Psoas muscle (tissue), 8 donors: ENCODE results near the gene ITGB1. TPM values are rescaled to one million over a fixed set of nuclear protein-coding genes. Genes with fewer than 3 reads are reported as not detected.
A peak's percentile ranks its signal among the peaks of the same experiment; 100 is the strongest.

ENCODE experiments used
- ATAC-seq, 4 donors: fragments of 200-7000 bp; cut with Tn5 transposase; one replicate each; pipeline ENCODE4 v1.9.1; 2020; ENCODE audit warnings: moderate library complexity in 3 of 4, mild to moderate bottlenecking in 2 of 4
- DNase-seq, 2 donors: peaks; one replicate each; pipeline ENCODE4 v3.0.0-alpha.2; 2020
- H3K27ac ChIP-seq: fragments of 200-600 bp; one replicate; pipeline ENCODE4 v1.8.0; 2022
- H3K27me3 ChIP-seq, 3 donors: fragments of 200-600 bp in 1 of 3; one replicate each; pipeline versions ENCODE4 v1.6.1 to v1.8.0; 2013 to 2022; ENCODE audit warnings: low read length in 2 of 3, mild to moderate bottlenecking in 2 of 3, moderate library complexity in 1 of 3; ENCODE audit not compliant: insufficient read depth in 3 of 3
- H3K36me3 ChIP-seq, 2 donors: fragments of 200-600 bp in 1 of 2; one replicate each; pipeline versions ENCODE4 v1.6.1 to v1.8.0; 2013 to 2022; ENCODE audit warnings: low read depth in 1 of 2, mild to moderate bottlenecking in 1 of 2, moderate library complexity in 1 of 2; ENCODE audit not compliant: insufficient read depth in 1 of 2
- H3K4me1 ChIP-seq: fragments of 200-600 bp; one replicate; pipeline ENCODE4 v1.8.0; 2022
- H3K4me3 ChIP-seq: fragments of 200-600 bp; one replicate; pipeline ENCODE4 v1.8.0; 2022; ENCODE audit warnings: mild to moderate bottlenecking
- H3K9me3 ChIP-seq: fragments of 200-600 bp; one replicate; pipeline ENCODE4 v1.8.0; 2022
- CTCF ChIP-seq: fragments of 200-600 bp; IDR thresholded peaks from one replicate; pipeline ENCODE4 v1.8.0; 2022; ENCODE audit warnings: antibody characterized with exemption
- WGBS, 3 donors: extraction: QIAGEN DNeasy Blood & Tissue Kit; methylation state at CpG; one replicate each; pipeline versions ENCODE4 v1.1.6 to v1.1.7; 2013; 5-methylcytosine and 5-hydroxymethylcytosine counted together
- intact Hi-C, 2 donors: fragments of 100-400 bp; cut with DNase I; formaldehyde crosslinking; loops; one replicate each; pipeline versions ENCODE4 v1.11.0 to v1.14.2; 2022
- polyA plus RNA-seq, 3 donors: library from polyadenylated mRNA; stranded (reverse); fragments of 200-250 nt; gene quantifications; one replicate each; pipeline ENCODE4 v1.2.3, GENCODE V29; 2013
- total RNA-seq, 4 donors: library from RNA; stranded (reverse); fragmentation: NEBNext Ultra II Directional in 2 of 4; extraction: Animal tissue kit (Norgen Biotek cat#: 25700) in 2 of 4; gene quantifications; one replicate each; pipeline versions ENCODE4 v1.2.1 to v1.2.4, GENCODE V29; 2021 to 2023
- donor health status: healthy with polysubstance abuse.
- donor health status: DM: no; HTN: no; CAD: no; lungs with moderate emphysema.
- donor health status: Bipolar disorder and iron deficiency.
- donor health status: healthy.
- donor health status: DM: yes; HTN: yes; CAD: no.
- donor health status: DM: no; HTN: no; CAD: no.
- donor health status: DM: no; HTN: no; CAD: no.
- donor health status: DM: yes; HTN: yes; CAD: no.

Gene ITGB1
- total and polyA plus RNA-seq, 7 donors: 215 to 569 (median 255) TPM

- TF ChIP-seq CTCF: no peak
- ATAC-seq (peak in 1 of 4 donors; percentile 32), DNase-seq (no peak)
- H3K4me3 ChIP-seq: no peak overlapping the region
- 86 to 91% (median 88%) methylated on average over 24 of the region's 24 CpGs for WGBS, 3 donors
- H3K9me3 ChIP-seq: no peaks in the 10 kb centered on the region
- peaks cover 0 to 4% of the 10 kb centered on the region in 2 donors for H3K36me3 ChIP-seq
- intact Hi-C loops: no loop called here
- peaks cover 89% of the 10 kb centered on the region for H3K4me1 ChIP-seq
- no peaks in the 10 kb centered on the region for H3K27me3 ChIP-seq
- no peak overlapping the region for H3K27ac ChIP-seq
Observed at GRCh38 chr10:32943854-32944661, 14.0 kb downstream of the ITGB1 start.

GRCh38 chr10:32943395-32943794 lies 14.6 kb downstream of the ITGB1 start:
- no peak overlapping the region for H3K4me3 ChIP-seq
- H3K9me3 ChIP-seq: no peaks in the 10 kb centered on the region
- no peak for DNase-seq
- peaks cover 90% of the 10 kb centered on the region for H3K4me1 ChIP-seq
- TF ChIP-seq CTCF: no peak
- intact Hi-C loops: no loop called here
- no peaks in the 10 kb centered on the region for H3K27me3 ChIP-seq
- H3K36me3 ChIP-seq: peaks cover 0 to 2% of the 10 kb centered on the region in 2 donors
- no peak for ATAC-seq
- 58 to 67% (median 66%) methylated on average over 2 of the region's 2 CpGs for WGBS, 3 donors
- H3K27ac ChIP-seq: peak overlapping the region; percentile 12

DNA sequence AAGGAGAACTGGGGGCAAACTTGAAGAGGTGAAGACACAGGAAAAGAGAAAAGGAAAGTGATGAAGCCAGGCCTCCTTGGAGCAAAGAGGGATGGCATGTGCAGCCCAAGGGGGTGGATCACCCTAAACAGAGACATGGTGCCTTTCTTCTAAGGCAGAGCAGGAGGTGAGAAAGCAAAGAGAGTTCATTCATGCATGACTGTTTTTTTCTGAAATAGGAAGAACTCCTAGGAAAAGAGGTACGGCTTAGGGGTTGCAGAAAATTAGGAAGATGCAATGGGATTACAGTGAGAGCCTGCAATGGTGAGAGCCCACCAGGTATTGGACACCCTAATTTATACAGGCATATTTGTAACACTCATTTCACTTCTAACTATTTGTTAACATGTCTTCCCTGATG lies 15.9 kb downstream of the ITGB1 start:
- peak overlapping the region; percentile 83 for H3K27ac ChIP-seq
- H3K36me3 ChIP-seq: no peaks in the 10 kb centered on the region
- WGBS, 3 donors: 91 to 100% (median 96%) methylated on average over 1 of the region's 1 CpG
- H3K4me1 ChIP-seq: peaks cover 92% of the 10 kb centered on the region
- intact Hi-C loops: no loop called here
- TF ChIP-seq CTCF: no peak
- peak overlapping the region; percentile 18 for H3K4me3 ChIP-seq
- ATAC-seq: no peak
- no peaks in the 10 kb centered on the region for H3K27me3 ChIP-seq
- H3K9me3 ChIP-seq: no peaks in the 10 kb centered on the region
- DNase-seq: no peak

DNA sequence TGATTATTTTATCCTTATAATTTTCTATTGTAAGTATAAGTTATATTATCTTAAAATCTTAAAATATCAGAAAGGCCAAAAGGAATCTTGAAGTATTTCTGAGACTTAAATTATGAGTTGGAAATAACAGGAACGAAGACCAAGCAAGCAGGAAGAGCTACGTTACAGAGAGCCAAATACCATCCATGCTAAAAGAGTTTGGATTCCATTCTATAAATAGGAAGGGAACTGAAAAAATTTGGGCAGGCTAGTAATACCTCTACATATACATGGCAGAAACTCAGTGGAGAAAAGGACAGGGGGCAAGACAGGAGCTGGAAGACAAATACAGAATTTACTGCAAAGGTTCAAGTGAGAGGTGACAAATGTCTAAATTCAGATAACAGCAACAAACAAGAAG lies 16.7 kb downstream of the ITGB1 start:
- ATAC-seq (peak in 1 of 4 donors; percentile 29), DNase-seq (no peak)
- H3K27me3 ChIP-seq: no peaks in the 10 kb centered on the region
- no peaks in the 10 kb centered on the region for H3K9me3 ChIP-seq
- intact Hi-C loops: no loop called here
- peak overlapping the region; percentile 83 for H3K27ac ChIP-seq
- H3K4me3 ChIP-seq: peak overlapping the region; percentile 18
- H3K36me3 ChIP-seq: no peaks in the 10 kb centered on the region
- 0 to 5% (median 2%) methylated on average over 2 of the region's 2 CpGs for WGBS, 3 donors
- TF ChIP-seq CTCF: no peak
- peaks cover 93% of the 10 kb centered on the region for H3K4me1 ChIP-seq
